Measurements from ENCODE around the gene CR1L. TPM values are rescaled to one million over a fixed set of nuclear protein-coding genes. Genes with fewer than 3 reads are reported as not detected.

Gene CR1L
- total and polyA plus RNA-seq, 2 of the 8 experiments (the other 6 are each of a cell fraction or from before 2014, with no cell fraction given), result 0.39 TPM; not detected in 1

GRCh38 chr1:207763972-207764371 is 119.0 kb downstream of the CR1L start (continued):
- TF ChIP-seq ATF3 (IDR thresholded peaks at IDR 0.05; ENCODE audit: insufficient read depth, low read depth, low read length) (no peak), SP2 (IDR thresholded peaks at IDR 0.05; ENCODE audit: low read length) (no peak), EGR1 (IDR thresholded peaks at IDR 0.05; ENCODE audit: borderline replicate concordance, low read depth, low read length) (no peak), SP4 (IDR thresholded peaks at IDR 0.05; ENCODE audit: low read length) (no peak), TAF7 (optimal IDR thresholded peaks at IDR 0.05; ENCODE audit: borderline replicate concordance, low read depth, low read length) (no peak), SIX5 (IDR thresholded peaks at IDR 0.05; ENCODE audit: low read depth, low read length) (no peak)
